Kidney epithelial cell (primary cell): ENCODE results near the gene TOR4A. TPM values are rescaled to one million over a fixed set of nuclear protein-coding genes. Genes with fewer than 3 reads are reported as not detected.

ENCODE experiments used
- DNase-seq: peaks from one replicate; pipeline ENCODE4 v3.0.0-alpha.2; 2010; ENCODE audit warnings: low read depth
- H3K27me3 ChIP-seq: 2 replicates; pipeline ENCODE4 v1.6.0; 2011; ENCODE audit warnings: low read length; ENCODE audit not compliant: control insufficient read depth, insufficient read depth
- H3K36me3 ChIP-seq: 2 replicates; pipeline ENCODE4 v1.5.1; 2011; ENCODE audit warnings: low read length; ENCODE audit not compliant: control insufficient read depth, insufficient read depth
- H3K4me3 ChIP-seq: 2 replicates; pipeline ENCODE4 v1.5.1; 2011; ENCODE audit warnings: low read depth, mild to moderate bottlenecking, control low read depth, low read length
- CTCF ChIP-seq: IDR thresholded peaks from 2 replicates; pipeline ENCODE4 v1.5.1; 2011; ENCODE audit warnings: mild to moderate bottlenecking, moderate library complexity, low read length, control low read depth, inconsistent platforms; ENCODE audit not compliant: insufficient read depth, poor library complexity, severe bottlenecking
- total RNA-seq: library from RNA; depleted of rRNA; stranded (reverse); fragments of >200 nt; gene quantifications from 2 replicates; pipeline ENCODE4 v1.2.3, GENCODE V29; 2015

Gene TOR4A
- 33.5 and 50.3 TPM in 2 replicates for total RNA-seq

- H3K36me3 ChIP-seq, result peaks cover 1% of the 10 kb centered on the region
- TF ChIP-seq CTCF, result peak; percentile 46
- DNase-seq, result peak; percentile 65
- H3K4me3 ChIP-seq, result peak within 1 kb of the TSS; percentile 61
- no peaks in the 10 kb centered on the region for H3K27me3 ChIP-seq
Measured at GRCh38 chr9:137277329-137278041, at the start of gene TOR4A. TSS of gene TOR4A (plus strand) at chr9:137277726. CDS start at chr9:137278690, 964 bp downstream.

- TF ChIP-seq CTCF, result no peak
Measured at GRCh38 chr9:137227853-137228505, 49.5 kb upstream of the TOR4A start.

GRCh38 chr9:137228506-137228967 is 49.0 kb upstream of the TOR4A start:
- no peak for DNase-seq
- no peaks in the 10 kb centered on the region for H3K36me3 ChIP-seq
- H3K27me3 ChIP-seq, result peaks cover 40% of the 10 kb centered on the region
- H3K4me3 ChIP-seq, result no peak overlapping the region
- no peak for TF ChIP-seq CTCF

More at GRCh38 chr9:137227853-137228505, 49.5 kb upstream of the TOR4A start:
- no peaks in the 10 kb centered on the region for H3K36me3 ChIP-seq
- H3K27me3 ChIP-seq, result peaks cover 35% of the 10 kb centered on the region
- no peak overlapping the region for H3K4me3 ChIP-seq
- DNase-seq, result no peak

GRCh38 chr9:137228968-137229896 is 48.3 kb upstream of the TOR4A start:
- no peak for DNase-seq
- H3K4me3 ChIP-seq, result no peak overlapping the region
- H3K36me3 ChIP-seq, result no peaks in the 10 kb centered on the region
- no peak for TF ChIP-seq CTCF
- peaks cover 46% of the 10 kb centered on the region for H3K27me3 ChIP-seq

- peaks cover 55% of the 10 kb centered on the region for H3K27me3 ChIP-seq
Measured at GRCh38 chr9:137229903-137230704, 47.4 kb upstream of the TOR4A start.

More at GRCh38 chr9:137229903-137230704, 47.4 kb upstream of the TOR4A start:
- Histone ChIP-seq H3K4me3 (no peak overlapping the region), H3K36me3 (no peaks in the 10 kb centered on the region)
- TF ChIP-seq CTCF, result no peak
- no peak for DNase-seq
